RWPE2 (cell line): Measurements from ENCODE around the gene CYB5A.

Experiments
- ATAC-seq: fragments of 200-7000 bp; cut with Tn5 transposase; 3 replicates; pipeline ENCODE4 v1.9.1; 2021; ENCODE audit warnings: low read depth
- DNase-seq: peaks from one replicate; pipeline ENCODE4 v3.0.0-alpha.2; 2020; ENCODE audit warnings: low spot score
- H3K27ac ChIP-seq: fragments of 450-650 bp; 2 replicates; pipeline ENCODE4 v1.5.1; 2017; ENCODE audit warnings: mild to moderate bottlenecking; ENCODE audit not compliant: poor library complexity, severe bottlenecking
- H3K27me3 ChIP-seq: fragments of 250-450 bp; sonication (Bioruptor Pico); 2 replicates; pipeline ENCODE4 v1.5.1; 2021; ENCODE audit warnings: mild to moderate bottlenecking, moderate library complexity; ENCODE audit not compliant: insufficient read depth, poor library complexity, severe bottlenecking
- H3K36me3 ChIP-seq: fragments of 250-450 bp; sonication (Bioruptor Pico); 2 replicates; pipeline ENCODE4 v1.5.1; 2020; ENCODE audit warnings: low read depth, mild to moderate bottlenecking, moderate library complexity
- H3K4me1 ChIP-seq: fragments of 250-450 bp; sonication (Bioruptor Pico); 2 replicates; pipeline ENCODE4 v1.5.1; 2021; ENCODE audit warnings: mild to moderate bottlenecking, moderate library complexity; ENCODE audit not compliant: insufficient read depth, poor library complexity, severe bottlenecking
- H3K4me3 ChIP-seq: fragments of 250-450 bp; sonication (Bioruptor Pico); 2 replicates; pipeline ENCODE4 v1.5.1; 2021; ENCODE audit warnings: mild to moderate bottlenecking, moderate library complexity; ENCODE audit not compliant: severe bottlenecking
- H3K9me3 ChIP-seq: fragments of 250-450 bp; sonication (Bioruptor Pico); 2 replicates; pipeline ENCODE4 v1.5.1; 2021; ENCODE audit warnings: mild to moderate bottlenecking, moderate library complexity; ENCODE audit not compliant: severe bottlenecking
- TF ChIP-seq, protein P1 (sequence below): fragments of 450-650 bp; IDR thresholded peaks from one replicate; pipeline ENCODE4 v1.5.1; 2017; ENCODE audit warnings: mild to moderate bottlenecking, moderate library complexity; ENCODE audit not compliant: poor library complexity, severe bottlenecking

CYB5A gene

DNA sequence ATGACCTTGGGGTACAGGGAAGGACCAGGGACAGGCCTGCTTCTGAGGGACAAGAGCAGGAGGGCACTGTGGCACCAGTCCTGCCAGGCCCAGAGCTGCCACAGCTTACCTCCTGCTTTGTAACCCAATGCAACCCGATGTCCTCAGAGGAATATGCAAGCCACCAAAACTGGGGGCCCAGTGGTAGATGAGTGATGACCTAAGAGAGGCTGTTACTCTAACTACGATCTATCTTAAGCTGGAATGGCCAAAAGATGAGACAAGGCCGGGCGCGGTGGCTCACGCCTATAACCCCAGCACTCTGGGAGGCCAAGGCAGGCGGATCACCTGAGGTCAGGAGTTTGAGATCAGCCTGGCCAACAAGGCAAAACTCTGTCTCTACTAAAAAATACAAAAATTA is 12.8 kb downstream of the CYB5A start:
- Histone ChIP-seq H3K27me3 (no peaks in the 10 kb centered on the region), H3K4me1 (peaks cover 3% of the 10 kb centered on the region), H3K9me3 (no peaks in the 10 kb centered on the region), H3K36me3 (no peaks in the 10 kb centered on the region), H3K27ac (no peak overlapping the region), H3K4me3 (no peak overlapping the region)
- ATAC-seq (no peak), DNase-seq (no peak)
- TF ChIP-seq, protein P1, sequence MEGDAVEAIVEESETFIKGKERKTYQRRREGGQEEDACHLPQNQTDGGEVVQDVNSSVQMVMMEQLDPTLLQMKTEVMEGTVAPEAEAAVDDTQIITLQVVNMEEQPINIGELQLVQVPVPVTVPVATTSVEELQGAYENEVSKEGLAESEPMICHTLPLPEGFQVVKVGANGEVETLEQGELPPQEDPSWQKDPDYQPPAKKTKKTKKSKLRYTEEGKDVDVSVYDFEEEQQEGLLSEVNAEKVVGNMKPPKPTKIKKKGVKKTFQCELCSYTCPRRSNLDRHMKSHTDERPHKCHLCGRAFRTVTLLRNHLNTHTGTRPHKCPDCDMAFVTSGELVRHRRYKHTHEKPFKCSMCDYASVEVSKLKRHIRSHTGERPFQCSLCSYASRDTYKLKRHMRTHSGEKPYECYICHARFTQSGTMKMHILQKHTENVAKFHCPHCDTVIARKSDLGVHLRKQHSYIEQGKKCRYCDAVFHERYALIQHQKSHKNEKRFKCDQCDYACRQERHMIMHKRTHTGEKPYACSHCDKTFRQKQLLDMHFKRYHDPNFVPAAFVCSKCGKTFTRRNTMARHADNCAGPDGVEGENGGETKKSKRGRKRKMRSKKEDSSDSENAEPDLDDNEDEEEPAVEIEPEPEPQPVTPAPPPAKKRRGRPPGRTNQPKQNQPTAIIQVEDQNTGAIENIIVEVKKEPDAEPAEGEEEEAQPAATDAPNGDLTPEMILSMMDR: no peak

DNA sequence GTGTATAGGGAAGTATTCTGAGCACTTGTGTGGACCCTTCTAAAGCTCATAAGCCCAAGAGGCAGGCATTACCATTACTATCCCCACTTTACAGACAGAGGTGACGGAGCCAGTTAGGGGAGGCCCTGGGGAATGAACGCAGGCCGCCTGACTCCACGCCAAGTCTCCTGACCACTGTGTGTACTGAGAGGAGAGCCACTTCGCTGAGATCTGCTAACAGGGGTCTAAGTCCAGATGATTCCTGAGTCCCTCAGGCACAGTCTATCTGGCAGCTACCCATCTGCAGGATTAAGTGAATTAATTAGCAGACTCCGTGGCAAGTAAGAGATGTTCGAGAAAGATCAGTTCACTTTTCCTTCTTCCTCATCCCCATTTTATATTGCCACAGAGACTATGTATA is 13.7 kb downstream of the CYB5A start:
- TF ChIP-seq, protein P1: no peak
- Histone ChIP-seq H3K36me3 (no peaks in the 10 kb centered on the region), H3K4me3 (no peak overlapping the region), H3K27me3 (no peaks in the 10 kb centered on the region), H3K27ac (no peak overlapping the region), H3K9me3 (no peaks in the 10 kb centered on the region), H3K4me1 (peaks cover under 1% of the 10 kb centered on the region)
- DNase-seq: no peak
- no peak for ATAC-seq

GRCh38 chr18:74277296-74277695 is 14.5 kb downstream of the CYB5A start:
- ATAC-seq (no peak), DNase-seq (no peak)
- no peak overlapping the region for H3K27ac ChIP-seq
- TF ChIP-seq, protein P1: no peak
- no peak overlapping the region for H3K4me3 ChIP-seq
- H3K4me1 ChIP-seq: no peaks in the 10 kb centered on the region
- H3K36me3 ChIP-seq: no peaks in the 10 kb centered on the region
- no peaks in the 10 kb centered on the region for H3K9me3 ChIP-seq
- no peaks in the 10 kb centered on the region for H3K27me3 ChIP-seq

DNA sequence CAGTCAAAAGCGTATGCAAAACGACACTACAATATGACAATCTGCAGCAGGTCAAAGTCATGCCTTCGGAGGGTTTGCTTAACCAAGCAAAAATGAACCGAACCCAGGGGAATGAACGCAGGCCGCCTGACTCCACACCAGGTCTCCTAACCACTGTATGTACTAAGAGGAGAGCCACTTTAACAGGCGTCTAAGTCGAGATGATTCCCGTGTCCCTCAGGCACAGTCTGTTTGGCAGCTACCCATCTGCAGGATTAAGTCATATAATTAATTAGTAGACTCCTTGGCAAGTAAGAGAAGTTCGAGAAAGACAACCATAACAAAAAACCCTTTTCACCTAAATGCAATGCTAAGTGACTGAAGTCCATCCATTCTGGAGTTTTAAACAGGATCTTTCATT is 15.2 kb downstream of the CYB5A start:
- DNase-seq (no peak), ATAC-seq (no peak)
- no peaks in the 10 kb centered on the region for H3K27me3 ChIP-seq
- H3K27ac ChIP-seq: no peak overlapping the region
- no peak overlapping the region for H3K4me3 ChIP-seq
- H3K9me3 ChIP-seq: no peaks in the 10 kb centered on the region
- H3K36me3 ChIP-seq: no peaks in the 10 kb centered on the region
- TF ChIP-seq, protein P1: no peak
- H3K4me1 ChIP-seq: no peaks in the 10 kb centered on the region

GRCh38 chr18:74275736-74276135 is 16.0 kb downstream of the CYB5A start:
- ATAC-seq: no peak
- TF ChIP-seq, protein P1: no peak
- Histone ChIP-seq H3K27me3 (no peaks in the 10 kb centered on the region), H3K4me3 (no peak overlapping the region), H3K9me3 (no peaks in the 10 kb centered on the region), H3K27ac (no peak overlapping the region), H3K36me3 (no peaks in the 10 kb centered on the region), H3K4me1 (no peaks in the 10 kb centered on the region)
- no peak for DNase-seq
